GM12878 (cell line): ENCODE measurements around the gene GRM1.

ENCODE experiments used
- CTCF ChIP-seq, 3 experiments: IDR thresholded peaks in 2 of 3; conservative IDR thresholded peaks in 1 of 3; 2 replicates each; pipeline ENCODE4 v1.5.1; 2011; ENCODE audit warnings: low read depth in 3 of 3, low read length in 3 of 3, mild to moderate bottlenecking in 3 of 3, control low read depth in 2 of 3, moderate library complexity in 2 of 3, inconsistent platforms in 1 of 3, mixed read lengths in 1 of 3; ENCODE audit not compliant: control insufficient read depth in 2 of 3, insufficient read depth in 1 of 3; ENCODE audit errors: extremely low read depth in 1 of 3
- KDM1A ChIP-seq: fragments of 200-600 bp; sonication (generic); IDR thresholded peaks from 2 replicates; pipeline ENCODE4 v1.6.1; 2016; ENCODE audit warnings: borderline replicate concordance
- USF1 ChIP-seq: IDR thresholded peaks from 2 replicates; pipeline ENCODE4 v1.6.1; 2011; ENCODE audit warnings: borderline replicate concordance, low read depth, mild to moderate bottlenecking, moderate library complexity, mixed read lengths, low read length; ENCODE audit not compliant: insufficient read depth; ENCODE audit errors: extremely low read length

GRCh38 chr6:146269482-146269881 is 240.6 kb downstream of the GRM1 start:
- no peak for TF ChIP-seq USF1
- no peak for TF ChIP-seq CTCF (IDR thresholded peaks at IDR 0.05 in 2 of 3, conservative IDR thresholded peaks at IDR 0.05 in 1 of 3; ENCODE audit: control insufficient read depth in 2 of 3, extremely low read depth in 1 of 3, insufficient read depth in 1 of 3, low read depth in 3 of 3, low read length in 3 of 3)
- TF ChIP-seq KDM1A: no peak
